GM12874 (cell line): ENCODE data around the gene TSPAN18.

Experiments
- CTCF ChIP-seq: IDR thresholded peaks from 2 replicates; pipeline ENCODE4 v1.5.1; 2011; ENCODE audit warnings: low read depth, mild to moderate bottlenecking, control low read depth, low read length, moderate library complexity; ENCODE audit not compliant: insufficient read depth

The TSPAN18 gene

DNA sequence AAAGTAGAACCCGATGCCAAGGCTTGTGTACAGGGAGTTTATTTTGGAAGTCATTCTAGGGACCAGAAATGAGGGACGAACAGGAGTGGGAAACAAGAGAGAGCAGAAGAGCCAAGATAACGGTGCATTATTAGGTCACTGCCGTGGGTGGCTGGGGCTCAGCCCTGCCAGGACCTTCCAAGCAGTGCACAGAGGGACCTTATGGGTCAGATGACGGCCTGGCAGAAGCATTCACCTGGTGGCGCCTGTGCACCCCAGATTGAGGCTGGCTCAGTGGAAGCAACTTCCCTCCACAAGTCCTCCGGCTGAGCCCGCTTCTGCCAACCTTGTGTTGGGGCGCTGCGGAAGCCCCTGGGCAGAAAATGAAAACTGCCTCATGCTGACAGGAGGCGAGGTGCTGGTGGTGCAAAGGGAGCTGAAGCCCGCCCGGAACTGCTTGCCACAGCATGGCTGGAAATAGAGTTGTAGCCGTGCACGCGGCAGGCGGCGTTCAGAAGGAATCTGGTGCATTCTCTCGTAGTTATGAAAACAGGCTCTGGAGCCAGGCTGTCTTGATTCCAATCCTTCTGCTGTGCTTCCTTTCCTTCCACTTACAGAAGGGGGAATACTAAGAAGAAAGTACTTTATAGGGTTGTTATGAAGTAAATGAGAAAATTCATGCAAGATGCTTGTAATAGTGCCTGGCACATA lies 246.1 kb downstream of the TSPAN18 start:
- no peak for TF ChIP-seq CTCF

- TF ChIP-seq CTCF: no peak
Observed at GRCh38 chr11:44973632-44974401, 247.1 kb downstream of the TSPAN18 start.

DNA sequence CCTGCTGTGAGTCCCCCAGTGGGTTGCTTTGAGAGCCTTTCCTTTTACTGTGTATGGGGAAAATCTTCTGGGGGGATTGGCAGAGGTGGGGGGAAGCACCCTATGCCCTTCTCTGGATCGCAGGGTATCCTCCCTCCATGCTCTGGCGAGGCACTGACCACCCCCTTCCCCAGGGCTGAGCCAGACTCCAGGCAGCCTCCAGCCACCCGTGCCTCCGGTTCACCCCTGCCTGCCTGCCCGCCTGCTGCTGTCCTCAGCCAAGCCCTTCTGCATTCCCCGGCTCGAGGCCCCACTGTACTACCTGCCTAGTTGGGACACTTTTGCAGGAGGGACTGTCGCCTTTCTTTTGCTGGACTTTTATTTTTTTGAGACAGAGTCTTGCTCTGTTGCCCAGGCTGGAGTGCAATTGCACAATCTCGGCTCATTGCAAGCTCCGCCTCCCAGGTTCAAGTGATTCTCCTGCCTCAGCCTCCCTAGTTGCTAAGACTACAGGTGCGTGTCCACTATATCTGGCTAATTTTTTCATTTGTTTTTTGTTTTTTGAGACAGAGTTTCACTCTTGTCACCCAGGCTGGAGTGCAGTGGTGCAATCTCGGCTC lies 247.7 kb downstream of the TSPAN18 start:
- no peak for TF ChIP-seq CTCF

- no peak for TF ChIP-seq CTCF
Observed at GRCh38 chr11:44976576-44976975, 249.8 kb downstream of the TSPAN18 start.

- no peak for TF ChIP-seq CTCF
Observed at GRCh38 chr11:44977493-44977984, 250.8 kb downstream of the TSPAN18 start.

GRCh38 chr11:44978274-44978960 lies 251.7 kb downstream of the TSPAN18 start:
- no peak for TF ChIP-seq CTCF

GRCh38 chr11:44978961-44979331 lies 252.2 kb downstream of the TSPAN18 start:
- no peak for TF ChIP-seq CTCF
